HG03064 (cell line): ENCODE data around the gene RAE1.

ENCODE experiments used
- ATAC-seq: cut with Tn5 transposase; IDR thresholded peaks from one replicate; pipeline ENCODE4 v1.9.1; 2021; ENCODE audit warnings: low read depth; ENCODE audit not compliant: unreplicated experiment

The RAE1 gene

DNA sequence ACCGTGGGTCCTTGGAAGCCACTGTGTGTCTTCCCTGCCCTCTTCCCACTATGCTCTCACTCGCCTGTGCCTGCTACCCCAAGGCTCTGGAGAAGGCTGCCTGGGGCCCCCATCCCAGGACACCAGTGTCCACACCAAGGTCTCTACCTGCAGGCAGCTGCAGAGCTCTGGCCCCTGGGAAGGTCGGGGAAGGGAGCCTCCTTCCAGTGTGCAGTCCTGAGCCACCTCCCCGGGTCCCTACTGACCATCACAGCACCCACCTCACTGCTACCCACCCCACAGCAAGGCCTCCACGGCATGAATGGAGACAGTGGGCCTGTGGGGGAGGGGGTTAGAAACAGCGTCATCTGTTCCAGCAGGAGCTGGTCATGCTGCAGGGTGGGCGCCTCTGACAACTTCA lies 75.8 kb downstream of the RAE1 start:
- no peak for ATAC-seq

DNA sequence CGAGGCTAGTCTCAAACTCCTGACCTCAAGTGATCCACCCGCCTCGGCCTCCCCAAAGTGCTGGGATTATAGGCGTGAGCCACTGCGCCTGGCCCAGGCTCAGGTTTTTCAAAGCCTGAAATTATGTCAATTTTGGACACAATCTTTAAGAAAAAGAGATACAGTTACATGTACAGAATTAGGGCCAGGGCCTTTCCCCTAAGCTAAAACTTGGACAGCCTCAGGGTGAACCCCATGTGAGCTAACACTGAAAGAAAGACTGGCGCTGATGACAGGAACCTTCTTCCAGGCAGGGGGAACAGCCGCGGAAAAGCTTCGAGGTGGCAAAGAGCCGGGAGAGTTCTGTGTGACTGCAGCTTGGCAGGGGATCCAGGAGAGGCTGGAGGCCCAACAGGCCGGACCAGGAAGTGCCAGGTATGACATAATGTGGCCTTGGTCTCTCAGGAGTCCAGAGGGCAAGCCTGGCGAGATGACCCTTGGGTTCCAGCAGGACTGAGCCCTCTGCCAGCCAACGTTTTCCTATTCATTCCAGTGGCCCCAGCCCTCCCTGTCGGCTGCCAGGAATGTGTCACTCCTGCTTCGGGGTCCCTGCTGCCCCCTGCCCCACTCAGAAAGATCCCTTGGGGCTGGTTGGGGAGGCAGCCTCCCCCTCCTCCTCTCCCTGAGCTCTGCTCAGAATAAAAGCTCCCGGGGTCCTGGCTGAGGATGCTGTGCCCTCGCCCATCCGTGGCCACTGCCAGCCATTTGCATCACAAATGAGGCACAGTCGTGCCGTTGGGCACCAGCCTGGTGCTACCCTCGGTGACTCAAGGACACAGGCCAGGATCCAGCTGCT lies 77.5 kb downstream of the RAE1 start:
- ATAC-seq = no peak
